HG03108 (cell line): ENCODE measurements around the gene FBXO38.
"Not testable (repeated sequence)": the region's sequence is repeated elsewhere in the genome, so short reads cannot be mapped to it uniquely, and the experiment has no call there.

Experiments
- ATAC-seq: cut with Tn5 transposase; IDR thresholded peaks from one replicate; pipeline ENCODE4 v1.9.1; 2021; ENCODE audit warnings: moderate library complexity; ENCODE audit not compliant: unreplicated experiment

FBXO38 gene

GRCh38 chr5:148468746-148469145, 85.0 kb downstream of the FBXO38 start:
- not testable (repeated sequence) for ATAC-seq

- ATAC-seq, result no peak
Observed at GRCh38 chr5:148469501-148469935, 85.8 kb downstream of the FBXO38 start.

- no peak for ATAC-seq
Observed at GRCh38 chr5:148471379-148471778, 87.6 kb downstream of the FBXO38 start.

GRCh38 chr5:148474025-148474511, 90.3 kb downstream of the FBXO38 start:
- ATAC-seq, result no peak

- no peak for ATAC-seq
Observed at GRCh38 chr5:148476302-148476701, 92.5 kb downstream of the FBXO38 start.

- no peak for ATAC-seq
Observed at GRCh38 chr5:148477429-148477828, 93.7 kb downstream of the FBXO38 start.

- no peak for ATAC-seq
Observed at GRCh38 chr5:148482196-148482595, 98.4 kb downstream of the FBXO38 start.

GRCh38 chr5:148482697-148483462, 99.1 kb downstream of the FBXO38 start:
- peak; percentile 69 for ATAC-seq

GRCh38 chr5:148483750-148484149, 100.0 kb downstream of the FBXO38 start:
- no peak for ATAC-seq

- no peak for ATAC-seq
Observed at GRCh38 chr5:148484651-148485050, 100.9 kb downstream of the FBXO38 start.

GRCh38 chr5:148486456-148486855, 102.7 kb downstream of the FBXO38 start:
- ATAC-seq, result no peak

- no peak for ATAC-seq
Observed at GRCh38 chr5:148488757-148489156, 105.0 kb downstream of the FBXO38 start.

- ATAC-seq, result no peak
Observed at GRCh38 chr5:148491015-148491792, 107.4 kb downstream of the FBXO38 start.

- ATAC-seq, result no peak
Observed at GRCh38 chr5:148491793-148492184, 108.0 kb downstream of the FBXO38 start.

- no peak for ATAC-seq
Observed at GRCh38 chr5:148492351-148492750, 108.6 kb downstream of the FBXO38 start.
